Neuron (in vitro differentiated cells): ENCODE data around the gene S100A4.

ENCODE experiments used
- H2AFZ ChIP-seq: one replicate; pipeline ENCODE4 v1.6.1; 2013; ENCODE audit warnings: low read depth, mild to moderate bottlenecking, inconsistent platforms, low read length, moderate library complexity
- H3K27me3 ChIP-seq: one replicate; pipeline ENCODE4 v1.6.1; 2013; ENCODE audit warnings: low read length; ENCODE audit not compliant: insufficient read depth
- H3K36me3 ChIP-seq: one replicate; pipeline ENCODE4 v1.6.1; 2013; ENCODE audit warnings: low read length; ENCODE audit not compliant: insufficient read depth
- H3K4me1 ChIP-seq: one replicate; pipeline ENCODE4 v1.6.1; 2013; ENCODE audit warnings: low read length; ENCODE audit not compliant: insufficient read depth
- H3K4me3 ChIP-seq: 2 replicates; pipeline ENCODE4 v1.5.1; 2013; ENCODE audit warnings: mild to moderate bottlenecking, low read length, moderate library complexity
- H3K9me3 ChIP-seq: one replicate; pipeline ENCODE4 v1.6.1; 2013; ENCODE audit warnings: low read length

S100A4 gene

DNA sequence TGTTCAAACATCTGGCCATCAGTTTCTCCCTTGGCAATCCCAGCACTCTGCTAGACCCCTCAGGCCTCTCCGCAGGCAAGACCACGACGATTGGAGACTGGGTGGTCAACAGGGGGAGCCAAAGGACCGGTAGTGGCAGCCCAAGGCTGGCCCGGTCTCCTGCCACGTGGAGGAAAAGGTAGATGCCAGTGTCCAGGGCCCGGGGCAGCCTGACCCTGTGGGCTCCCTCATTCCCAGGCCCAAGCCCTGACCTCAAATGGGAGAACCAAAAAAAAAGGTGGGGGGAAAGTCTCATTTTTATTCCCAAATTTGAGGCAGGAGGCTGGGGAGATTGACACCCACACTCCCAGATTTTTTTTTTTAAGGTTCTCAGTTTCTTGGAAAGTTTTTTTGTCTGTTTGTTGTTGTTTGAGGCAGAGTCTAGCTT lies 34.6 kb downstream of the S100A4 start:
- no peaks in the 10 kb centered on the region for H3K9me3 ChIP-seq

DNA sequence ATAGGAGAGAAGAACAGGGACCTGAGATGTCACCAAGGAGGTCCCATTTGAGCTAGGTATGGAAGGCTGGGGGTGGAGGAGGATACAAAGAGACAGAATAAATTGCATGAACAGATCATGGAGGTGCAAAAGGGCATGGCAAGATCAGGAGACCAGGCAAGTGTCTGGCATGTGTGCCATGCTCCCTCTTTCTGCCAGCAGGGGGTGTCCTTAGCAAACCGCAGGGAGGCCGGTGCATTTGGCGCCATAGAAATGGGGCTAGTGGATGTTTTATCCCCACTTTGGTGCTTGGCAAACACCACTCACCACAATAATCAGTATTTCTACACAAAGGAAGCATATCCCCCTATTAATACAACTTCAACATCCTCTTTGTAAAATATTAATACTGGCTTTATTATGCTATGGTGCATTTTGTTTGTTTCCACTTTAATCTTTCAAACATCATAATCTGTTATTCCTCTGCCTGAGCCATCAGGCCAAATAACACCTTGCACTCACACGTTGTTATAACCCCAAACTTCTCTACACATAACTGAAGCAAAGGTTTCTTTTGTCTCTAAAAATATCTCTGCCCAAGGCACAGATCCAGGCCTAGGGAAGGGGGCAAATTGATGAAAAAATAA lies 35.8 kb downstream of the S100A4 start:
- no peak overlapping the region for H3K4me3 ChIP-seq

More for the DNA sequence above, 34.6 kb downstream of the S100A4 start:
- H2AFZ ChIP-seq, result no peak overlapping the region
- H3K4me3 ChIP-seq, result no peak overlapping the region
- H3K36me3 ChIP-seq, result no peaks in the 10 kb centered on the region
- peaks cover 5% of the 10 kb centered on the region for H3K27me3 ChIP-seq
- H3K4me1 ChIP-seq, result no peaks in the 10 kb centered on the region

DNA sequence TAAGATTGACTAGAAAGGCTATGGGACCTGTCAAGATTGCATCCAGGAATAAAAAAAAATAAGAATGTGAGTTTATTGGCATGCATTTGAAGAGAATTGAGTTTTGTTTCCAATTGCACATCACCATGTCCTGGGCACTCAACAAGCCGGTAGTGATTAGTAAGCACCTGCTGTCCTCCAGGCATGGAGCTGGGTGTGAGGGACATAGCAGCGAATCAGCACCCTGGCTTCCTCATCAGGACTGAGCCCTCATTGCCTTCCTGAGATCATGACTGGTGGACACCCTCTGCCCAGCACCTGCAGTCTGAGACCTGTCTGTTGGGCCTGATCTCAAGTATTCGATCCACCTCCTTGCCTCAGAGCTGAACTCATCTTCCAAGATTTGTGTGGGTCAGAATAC lies 36.6 kb downstream of the S100A4 start:
- Histone ChIP-seq H3K4me1 (no peaks in the 10 kb centered on the region), H3K36me3 (no peaks in the 10 kb centered on the region), H3K27me3 (peaks cover 5% of the 10 kb centered on the region), H3K9me3 (no peaks in the 10 kb centered on the region), H3K4me3 (no peak overlapping the region), H2AFZ (no peak overlapping the region)

More for the DNA sequence above, 35.8 kb downstream of the S100A4 start:
- peaks cover 5% of the 10 kb centered on the region for H3K27me3 ChIP-seq
- H3K9me3 ChIP-seq, result no peaks in the 10 kb centered on the region
- H3K4me1 ChIP-seq, result no peaks in the 10 kb centered on the region
- no peaks in the 10 kb centered on the region for H3K36me3 ChIP-seq
- no peak overlapping the region for H2AFZ ChIP-seq

DNA sequence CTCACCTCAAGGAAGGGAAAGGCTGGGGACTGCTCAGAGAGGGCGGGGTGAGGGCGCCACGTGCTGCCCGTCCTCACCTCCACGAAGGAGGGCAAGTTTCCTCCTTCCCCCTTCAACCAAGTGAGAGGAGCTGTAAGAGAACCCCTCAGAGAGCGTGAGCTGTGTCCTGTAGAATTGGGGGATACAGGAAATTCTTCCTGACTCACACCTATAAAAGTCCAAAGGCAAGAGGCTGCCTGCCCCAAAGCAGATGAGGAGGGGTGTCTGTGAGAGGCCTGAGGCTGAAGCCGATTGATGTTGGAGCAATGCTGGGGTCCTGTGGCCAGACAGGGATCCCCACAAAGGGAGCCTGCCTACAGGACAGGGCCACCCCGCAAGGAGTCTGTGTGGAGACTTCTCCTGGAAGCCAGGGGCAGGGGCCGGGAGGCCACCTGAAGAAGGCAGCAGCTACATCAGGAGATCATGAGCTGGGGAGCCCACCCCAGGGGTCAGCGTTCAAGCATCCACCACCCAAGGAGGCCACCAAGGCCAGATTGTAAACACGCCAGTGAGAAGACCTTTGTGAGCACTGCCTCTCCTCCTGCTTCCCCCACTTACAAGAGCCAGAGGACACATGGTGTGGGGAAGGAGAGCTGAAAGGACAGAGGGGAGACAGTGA lies 37.6 kb downstream of the S100A4 start:
- Histone ChIP-seq H3K36me3 (no peaks in the 10 kb centered on the region), H3K4me3 (no peak overlapping the region), H3K9me3 (no peaks in the 10 kb centered on the region), H3K27me3 (peaks cover 5% of the 10 kb centered on the region), H3K4me1 (no peaks in the 10 kb centered on the region), H2AFZ (no peak overlapping the region)

DNA sequence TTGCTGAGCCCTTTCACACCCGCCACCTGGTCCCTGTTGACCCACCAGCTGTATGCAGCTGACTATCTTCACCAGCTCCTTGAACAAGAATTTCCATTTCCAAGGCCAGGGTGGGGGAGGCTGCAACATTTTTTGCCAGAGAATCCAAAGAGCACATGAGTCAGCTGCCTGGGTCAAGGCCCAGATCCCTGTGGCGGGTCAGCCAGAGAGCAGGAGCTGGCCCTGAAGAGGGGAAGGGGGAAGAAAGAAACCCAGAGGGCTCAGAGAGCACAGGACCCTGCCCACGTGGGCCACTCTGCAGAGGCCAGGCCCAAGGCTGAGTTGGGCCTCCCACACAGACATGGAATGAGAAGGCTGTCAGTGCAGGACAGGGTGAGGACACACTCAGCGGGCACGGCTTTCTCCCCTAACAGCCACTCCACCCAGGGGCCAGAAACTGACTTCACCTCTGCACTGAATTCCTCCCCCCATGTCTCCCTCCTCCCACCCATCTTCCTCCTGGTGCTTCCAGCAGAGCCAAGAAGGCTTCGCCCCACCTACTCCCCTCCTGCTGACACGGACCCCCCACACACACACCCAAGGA lies 38.7 kb downstream of the S100A4 start:
- no peak overlapping the region for H2AFZ ChIP-seq
- no peaks in the 10 kb centered on the region for H3K9me3 ChIP-seq
- H3K27me3 ChIP-seq, result peaks cover 2% of the 10 kb centered on the region
- no peaks in the 10 kb centered on the region for H3K4me1 ChIP-seq
- H3K4me3 ChIP-seq, result no peak overlapping the region
- no peaks in the 10 kb centered on the region for H3K36me3 ChIP-seq

DNA sequence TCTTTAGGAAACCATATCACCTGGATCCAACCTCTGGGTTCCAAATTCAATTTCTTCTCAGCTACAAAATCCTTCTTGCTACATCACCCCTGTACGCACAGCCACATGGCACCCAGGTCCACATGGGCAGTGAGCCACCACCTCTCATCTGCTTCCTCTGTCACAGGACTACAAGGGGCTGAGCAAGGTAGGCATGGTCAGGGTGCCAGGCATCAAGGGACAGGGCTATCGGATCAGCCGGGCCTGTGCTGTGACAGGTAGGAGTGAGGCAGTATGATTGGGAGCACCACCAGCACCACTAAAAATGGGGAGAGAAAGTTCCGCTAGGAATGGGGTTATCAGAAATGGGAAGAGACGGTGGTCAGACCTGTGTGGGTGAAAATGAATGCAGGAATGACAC lies 39.2 kb downstream of the S100A4 start:
- Histone ChIP-seq H3K4me3 (no peak overlapping the region), H2AFZ (no peak overlapping the region), H3K4me1 (no peaks in the 10 kb centered on the region), H3K36me3 (no peaks in the 10 kb centered on the region), H3K9me3 (no peaks in the 10 kb centered on the region), H3K27me3 (peaks cover 2% of the 10 kb centered on the region)

DNA sequence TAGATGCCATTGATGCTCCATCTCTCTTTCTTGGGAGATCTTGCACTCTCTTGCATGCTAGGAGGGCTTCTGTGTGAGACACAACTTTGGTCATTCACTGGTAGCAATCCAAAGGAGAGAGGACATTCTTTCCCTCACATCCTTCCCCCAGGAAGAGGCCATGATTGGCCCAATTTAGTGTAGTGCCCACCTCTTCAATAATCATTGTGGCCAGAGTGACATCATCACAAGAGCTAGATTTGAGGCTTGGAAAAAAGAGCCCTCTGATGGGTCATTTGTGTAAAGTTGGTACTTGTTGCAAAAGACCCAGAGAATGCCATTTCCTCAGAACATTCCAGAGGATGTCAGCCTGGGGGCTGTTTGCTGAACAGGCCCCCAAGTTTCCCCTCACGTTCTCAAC lies 40.0 kb downstream of the S100A4 start:
- Histone ChIP-seq H3K36me3 (no peaks in the 10 kb centered on the region), H3K27me3 (peaks cover 2% of the 10 kb centered on the region)

DNA sequence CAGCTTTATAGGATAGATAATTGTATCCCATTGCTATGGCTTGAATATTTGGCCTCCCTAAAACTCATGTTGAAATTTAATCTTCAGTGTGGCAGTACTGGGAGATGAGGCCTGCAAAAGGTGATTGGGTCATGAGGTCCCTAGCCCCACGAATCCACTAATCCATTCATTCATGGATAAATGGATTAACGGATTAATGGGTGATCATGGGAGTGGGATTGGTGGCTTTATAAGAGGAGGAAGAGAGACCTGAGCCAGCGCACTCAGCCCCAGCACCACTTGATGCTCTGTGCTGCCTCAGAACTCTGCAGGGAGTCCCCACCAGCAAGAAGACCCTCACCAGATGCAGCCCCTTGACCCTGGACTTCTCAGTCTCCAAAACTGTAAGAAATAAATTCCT lies 41.8 kb downstream of the S100A4 start:
- Histone ChIP-seq H3K9me3 (no peaks in the 10 kb centered on the region), H3K36me3 (no peaks in the 10 kb centered on the region), H3K27me3 (peaks cover 9% of the 10 kb centered on the region), H2AFZ (no peak overlapping the region), H3K4me3 (no peak overlapping the region), H3K4me1 (no peaks in the 10 kb centered on the region)

More for the DNA sequence above, 40.0 kb downstream of the S100A4 start:
- H3K4me1 ChIP-seq, result no peaks in the 10 kb centered on the region
- H2AFZ ChIP-seq, result no peak overlapping the region
- H3K4me3 ChIP-seq, result no peak overlapping the region
- H3K9me3 ChIP-seq, result no peaks in the 10 kb centered on the region

DNA sequence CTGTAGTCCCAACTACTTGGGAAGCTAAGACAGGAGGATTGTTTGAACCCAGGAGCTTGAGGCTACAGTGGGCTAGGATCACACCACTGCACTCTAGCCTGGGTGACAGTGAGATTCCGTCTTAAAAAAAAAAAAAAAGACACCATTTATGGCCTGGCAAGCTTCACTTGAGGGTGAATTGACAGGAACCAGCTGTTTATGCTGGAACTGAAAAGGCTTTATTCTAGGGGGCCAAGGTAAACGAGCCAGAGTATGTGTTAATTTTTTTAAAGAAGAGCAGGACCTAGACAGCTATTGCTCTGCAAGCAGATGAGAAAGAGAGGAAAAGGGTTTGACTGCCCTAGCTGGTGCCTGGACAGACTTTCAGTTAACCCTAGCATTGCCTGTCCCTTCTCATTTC lies 46.9 kb downstream of the S100A4 start:
- Histone ChIP-seq H3K9me3 (no peaks in the 10 kb centered on the region), H3K4me3 (no peak overlapping the region), H3K36me3 (no peaks in the 10 kb centered on the region), H3K4me1 (peaks cover 1% of the 10 kb centered on the region), H2AFZ (no peak overlapping the region), H3K27me3 (peaks cover 6% of the 10 kb centered on the region)

DNA sequence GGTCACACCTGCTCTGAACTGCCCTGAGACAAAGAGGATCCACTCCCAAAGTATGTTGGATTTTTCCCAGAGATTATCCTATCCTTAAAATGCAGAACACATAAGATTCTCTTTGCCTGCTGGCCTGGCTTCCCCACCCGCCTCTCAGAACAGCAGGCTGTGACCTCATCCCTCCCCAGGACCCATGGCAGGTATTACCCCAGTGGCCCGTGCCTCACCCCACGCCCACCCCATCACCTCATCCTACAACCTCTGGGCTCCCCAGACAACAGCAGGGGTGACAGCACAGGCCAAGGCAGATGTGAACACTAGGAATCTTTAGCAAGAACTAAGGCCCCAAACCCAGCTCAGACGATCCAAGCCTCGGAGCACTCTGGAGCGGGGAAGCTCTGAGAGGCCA lies 50.1 kb downstream of the S100A4 start:
- Histone ChIP-seq H3K4me3 (no peak overlapping the region), H3K27me3 (peaks cover 9% of the 10 kb centered on the region), H2AFZ (no peak overlapping the region), H3K4me1 (peaks cover 6% of the 10 kb centered on the region), H3K9me3 (no peaks in the 10 kb centered on the region), H3K36me3 (no peaks in the 10 kb centered on the region)

DNA sequence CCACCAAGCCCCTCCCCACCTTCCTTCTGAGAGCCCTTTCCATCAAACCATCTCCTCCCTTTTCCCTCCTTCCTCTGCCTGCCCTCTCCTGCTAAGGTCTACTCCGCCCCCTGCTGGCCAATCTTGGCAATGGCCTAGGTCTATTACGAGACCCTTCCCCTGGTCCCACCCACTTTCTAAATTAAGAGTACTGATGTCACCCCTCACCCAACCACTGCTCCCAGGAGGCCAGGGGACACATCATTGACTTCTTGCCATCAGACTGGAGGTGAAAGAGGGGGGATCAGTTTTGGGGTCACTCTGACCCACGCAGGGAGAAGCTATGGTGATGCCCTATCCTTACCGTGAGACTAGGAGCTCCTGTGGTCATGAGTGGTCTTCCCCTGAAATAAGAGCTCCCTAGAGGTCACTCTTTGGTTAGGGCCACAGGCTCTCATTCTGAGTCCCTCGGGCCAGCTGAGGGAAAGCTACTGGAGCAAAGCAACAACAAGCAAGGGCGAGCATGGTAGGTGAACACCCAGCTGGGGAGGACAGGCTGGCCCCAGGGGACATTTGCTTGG lies 50.5 kb downstream of the S100A4 start:
- no peaks in the 10 kb centered on the region for H3K9me3 ChIP-seq
- no peaks in the 10 kb centered on the region for H3K36me3 ChIP-seq
- no peak overlapping the region for H3K4me3 ChIP-seq
- H3K27me3 ChIP-seq, result peaks cover 9% of the 10 kb centered on the region
- peaks cover 6% of the 10 kb centered on the region for H3K4me1 ChIP-seq
- no peak overlapping the region for H2AFZ ChIP-seq
